Tibial artery (tissue), 4 donors: Measurements from ENCODE around the gene SPG21.
A peak's percentile ranks its signal among the peaks of the same experiment; 100 is the strongest.

Experiments
- DNase-seq, 2 donors: peaks; one replicate each; pipeline ENCODE4 v3.0.0-alpha.2; 2019
- H3K27ac ChIP-seq, 2 donors: fragments of 200-600 bp; sonication (generic) in 1 of 2; 1 replicate in 1 of 2; 2 replicates in 1 of 2; pipeline ENCODE4 v1.5.1; 2018 to 2019; ENCODE audit warnings: mild to moderate bottlenecking in 1 of 2
- H3K27me3 ChIP-seq, 2 donors: fragments of 200-600 bp; sonication (generic) in 1 of 2; one replicate each; pipeline versions ENCODE4 v1.5.1 to v1.6.0; 2016 to 2019
- H3K36me3 ChIP-seq, 3 donors: fragments of 200-600 bp; sonication (generic) in 2 of 3; one replicate each; pipeline ENCODE4 v1.5.1; 2016 to 2019; ENCODE audit warnings: mild to moderate bottlenecking in 2 of 3
- H3K4me1 ChIP-seq, 4 donors: fragments of 200-600 bp; sonication (generic) in 2 of 4; 1 replicate in 3 of 4; 2 replicates in 1 of 4; pipeline ENCODE4 v1.5.1; 2016 to 2019
- H3K4me3 ChIP-seq, 2 donors: fragments of 200-600 bp; sonication (generic) in 1 of 2; 1 replicate in 1 of 2; 2 replicates in 1 of 2; pipeline ENCODE4 v1.5.1; 2018 to 2019; ENCODE audit warnings: mild to moderate bottlenecking in 2 of 2
- H3K9me3 ChIP-seq, 3 donors: fragments of 200-600 bp; sonication (generic) in 1 of 3; one replicate each; pipeline ENCODE4 v1.5.1; 2016 to 2019
- intact Hi-C: fragments of 100-400 bp; cut with DNase I; formaldehyde crosslinking; loops from one replicate; pipeline ENCODE4 v1.15.0; 2023; ENCODE audit warnings: low total_unique reads
- TF ChIP-seq, protein P1 (sequence below), 2 experiments: fragments of 200-600 bp in 1 of 2; fragments of 450-650 bp in 1 of 2; IDR thresholded peaks; one replicate each; pipeline ENCODE4 v1.5.1; 2017 to 2019; ENCODE audit warnings: antibody characterized with exemption in 2 of 2, mild to moderate bottlenecking in 1 of 2, moderate library complexity in 1 of 2

The SPG21 gene

DNA sequence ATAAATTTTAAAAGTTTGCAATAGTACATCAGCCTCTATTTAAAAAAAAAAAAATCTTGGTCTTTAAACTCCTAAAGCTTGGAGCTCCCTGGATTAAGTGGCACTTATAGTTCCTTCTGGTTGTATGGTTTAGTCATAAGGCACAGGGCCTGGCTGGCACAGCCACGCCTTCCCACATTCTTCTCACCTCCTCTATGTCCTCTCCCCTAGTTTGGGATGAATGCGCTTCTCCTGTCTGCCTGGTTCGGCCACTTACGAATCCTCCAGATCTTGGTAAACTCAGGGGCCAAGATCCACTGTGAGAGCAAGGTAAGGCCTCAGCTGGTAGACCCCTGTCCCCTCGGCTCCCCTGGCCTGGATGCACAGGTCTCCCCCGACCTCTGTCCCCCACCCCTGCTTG is 68.0 kb downstream of the SPG21 start:
- Histone ChIP-seq H3K27me3 (no peaks in the 10 kb centered on the region), H3K27ac (peak overlapping the region; percentile 75 to 86), H3K4me1 (peaks cover 0 to 27% (median 12%) of the 10 kb centered on the region in 4 donors), H3K9me3 (no peaks in the 10 kb centered on the region), H3K36me3 (peaks cover 0 to 8% (median 0%) of the 10 kb centered on the region in 3 donors), H3K4me3 (no peak overlapping the region)
- DNase-seq, result no peak
- TF ChIP-seq, protein P1, sequence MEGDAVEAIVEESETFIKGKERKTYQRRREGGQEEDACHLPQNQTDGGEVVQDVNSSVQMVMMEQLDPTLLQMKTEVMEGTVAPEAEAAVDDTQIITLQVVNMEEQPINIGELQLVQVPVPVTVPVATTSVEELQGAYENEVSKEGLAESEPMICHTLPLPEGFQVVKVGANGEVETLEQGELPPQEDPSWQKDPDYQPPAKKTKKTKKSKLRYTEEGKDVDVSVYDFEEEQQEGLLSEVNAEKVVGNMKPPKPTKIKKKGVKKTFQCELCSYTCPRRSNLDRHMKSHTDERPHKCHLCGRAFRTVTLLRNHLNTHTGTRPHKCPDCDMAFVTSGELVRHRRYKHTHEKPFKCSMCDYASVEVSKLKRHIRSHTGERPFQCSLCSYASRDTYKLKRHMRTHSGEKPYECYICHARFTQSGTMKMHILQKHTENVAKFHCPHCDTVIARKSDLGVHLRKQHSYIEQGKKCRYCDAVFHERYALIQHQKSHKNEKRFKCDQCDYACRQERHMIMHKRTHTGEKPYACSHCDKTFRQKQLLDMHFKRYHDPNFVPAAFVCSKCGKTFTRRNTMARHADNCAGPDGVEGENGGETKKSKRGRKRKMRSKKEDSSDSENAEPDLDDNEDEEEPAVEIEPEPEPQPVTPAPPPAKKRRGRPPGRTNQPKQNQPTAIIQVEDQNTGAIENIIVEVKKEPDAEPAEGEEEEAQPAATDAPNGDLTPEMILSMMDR (IDR thresholded peaks at IDR 0.05), result no peak
- intact Hi-C loops, result no loop called here

DNA sequence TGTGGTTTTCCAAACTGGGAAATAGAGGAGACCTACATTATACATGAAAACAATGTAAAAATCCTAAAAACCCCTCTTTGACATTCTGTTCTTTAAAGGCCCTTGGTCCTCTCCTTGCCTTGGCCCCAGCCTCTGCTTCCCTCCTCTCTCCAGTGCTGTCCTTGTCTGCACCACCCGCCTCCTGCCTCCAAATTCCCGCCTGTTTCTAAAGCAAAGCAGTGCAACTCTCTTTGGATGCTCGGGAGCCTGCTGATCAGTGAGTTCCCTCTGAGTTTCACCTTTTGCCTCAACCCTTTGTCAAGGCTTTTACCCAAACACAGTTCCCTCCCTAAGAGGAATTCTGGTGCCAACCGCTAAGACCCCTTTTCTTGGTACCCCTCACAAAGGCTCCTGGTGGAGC is 70.0 kb downstream of the SPG21 start:
- no peak overlapping the region for H3K4me3 ChIP-seq
- intact Hi-C loops, result no loop called here
- H3K9me3 ChIP-seq, result no peaks in the 10 kb centered on the region
- H3K4me1 ChIP-seq, result peaks cover 0 to 27% (median 12%) of the 10 kb centered on the region in 4 donors
- no peaks in the 10 kb centered on the region for H3K36me3 ChIP-seq
- no peaks in the 10 kb centered on the region for H3K27me3 ChIP-seq
- TF ChIP-seq, protein P1 (IDR thresholded peaks at IDR 0.05), result no peak
- H3K27ac ChIP-seq, result peak overlapping the region in 1 of 2 donors; percentile 86
- no peak for DNase-seq

DNA sequence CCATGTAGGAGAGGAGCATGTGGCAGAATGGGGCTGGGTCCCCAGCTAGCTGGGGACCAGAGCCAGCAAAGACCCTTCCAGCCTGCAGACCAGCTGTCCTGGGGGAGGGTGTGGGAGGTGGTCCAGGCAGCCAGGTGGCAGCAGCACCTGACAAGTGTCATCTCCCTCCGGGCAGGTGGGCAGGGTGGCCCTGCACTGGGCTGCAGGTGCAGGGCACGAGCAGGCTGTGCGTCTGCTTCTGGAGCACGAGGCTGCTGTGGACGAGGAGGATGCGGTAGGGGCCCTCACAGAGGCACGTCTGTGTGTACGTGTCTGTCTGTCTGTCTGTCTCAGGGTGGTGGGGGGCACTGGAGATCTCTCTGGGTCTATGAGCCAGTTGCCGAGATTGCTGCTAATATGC is 72.5 kb downstream of the SPG21 start:
- H3K4me3 ChIP-seq, result no peak overlapping the region
- no peaks in the 10 kb centered on the region for H3K27me3 ChIP-seq
- no peak overlapping the region for H3K27ac ChIP-seq
- H3K9me3 ChIP-seq, result no peaks in the 10 kb centered on the region
- TF ChIP-seq, protein P1 (IDR thresholded peaks at IDR 0.05), result no peak
- no peaks in the 10 kb centered on the region for H3K36me3 ChIP-seq
- DNase-seq, result no peak
- intact Hi-C loops, result no loop called here
- peaks cover 0 to 27% (median 13%) of the 10 kb centered on the region in 4 donors for H3K4me1 ChIP-seq

DNA sequence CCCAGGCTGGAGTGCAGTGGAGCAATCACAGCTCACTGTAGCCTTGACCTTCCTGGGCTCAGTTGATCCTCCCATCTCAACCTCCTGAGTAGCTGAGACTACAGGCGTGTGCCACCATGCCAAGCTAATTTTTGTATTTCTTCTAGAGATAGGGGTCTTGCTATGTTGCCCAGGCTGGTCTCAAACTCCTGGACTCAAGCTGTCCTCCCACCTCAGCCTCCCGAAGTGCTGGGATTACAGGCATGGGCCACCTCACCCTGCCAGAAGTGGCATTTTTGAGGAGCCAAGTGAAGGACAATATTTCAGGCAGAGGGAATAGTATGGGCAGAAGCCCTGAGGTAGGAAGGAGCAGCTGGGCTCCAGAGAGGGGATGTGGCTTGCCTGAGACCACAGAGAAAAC is 73.3 kb downstream of the SPG21 start:
- Histone ChIP-seq H3K27me3 (no peaks in the 10 kb centered on the region), H3K36me3 (no peaks in the 10 kb centered on the region), H3K27ac (no peak overlapping the region), H3K4me3 (no peak overlapping the region), H3K9me3 (no peaks in the 10 kb centered on the region), H3K4me1 (peaks cover 0 to 21% (median 6%) of the 10 kb centered on the region in 4 donors)
- TF ChIP-seq, protein P1 (IDR thresholded peaks at IDR 0.05), result no peak
- intact Hi-C loops, result no loop called here
- no peak for DNase-seq

DNA sequence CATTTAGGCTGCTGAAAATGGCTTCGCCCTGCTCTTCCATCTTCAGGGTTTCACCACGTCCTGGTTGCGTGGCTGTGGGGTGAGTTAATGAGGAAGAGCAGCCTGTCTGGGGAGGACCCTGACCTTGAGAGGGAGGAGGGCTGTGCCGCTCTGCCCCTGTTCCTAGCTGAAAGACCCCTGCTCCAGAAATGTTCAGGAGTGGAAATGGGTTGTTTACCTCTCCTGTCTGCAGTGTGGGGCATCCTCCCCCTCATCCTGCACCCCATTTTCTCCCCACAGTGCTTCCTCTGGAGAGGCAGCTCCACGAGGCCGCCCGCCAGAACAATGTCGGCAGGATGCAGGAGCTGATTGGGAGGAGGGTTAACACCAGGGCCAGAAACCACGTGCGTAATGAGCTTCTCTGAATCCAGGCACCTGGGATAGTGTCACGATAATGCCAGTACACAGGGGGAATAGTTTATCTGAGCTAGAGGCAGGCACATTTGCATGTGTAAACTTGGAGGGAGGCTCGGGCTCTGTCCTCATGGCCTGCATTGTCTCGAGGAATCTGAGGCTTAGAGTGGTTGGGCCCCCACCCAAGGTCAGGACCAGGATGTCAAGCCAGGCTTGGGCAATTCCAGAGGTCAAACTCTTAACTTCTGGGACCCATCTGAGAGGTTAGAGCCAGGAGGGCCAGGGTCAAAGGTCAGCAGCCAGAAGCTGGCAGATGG is 74.0 kb downstream of the SPG21 start:
- TF ChIP-seq, protein P1 (IDR thresholded peaks at IDR 0.05), result no peak

More for the DNA sequence above, 74.0 kb downstream of the SPG21 start:
- Histone ChIP-seq H3K4me3 (no peak overlapping the region), H3K36me3 (no peaks in the 10 kb centered on the region), H3K4me1 (peaks cover 0 to 20% (median 4%) of the 10 kb centered on the region in 4 donors), H3K27ac (no peak overlapping the region), H3K9me3 (no peaks in the 10 kb centered on the region), H3K27me3 (no peaks in the 10 kb centered on the region)
- DNase-seq, result peak in 1 of 2 donors; percentile 34
- intact Hi-C loops, result no loop called here
